K562 (cell line): ENCODE data around the gene PLXNB3. TPM values are rescaled to one million over a fixed set of nuclear protein-coding genes. Genes with fewer than 3 reads are reported as not detected.
"Not testable (repeated sequence)": the region's sequence is repeated elsewhere in the genome, so short reads cannot be mapped to it uniquely, and the experiment has no call there.

Source experiments
- ATAC-seq: fragments of 200-7000 bp; cut with Tn5 transposase; 3 replicates; pipeline ENCODE4 v1.9.1; 2020; ENCODE audit warnings: moderate library complexity
- BruUV-seq: library from RNA; stranded (reverse); fragments of 400-500 nt; replicated peaks from 2 replicates; lab custom pipeline; 2021; lab: Mats Ljungman, UMichigan
- CTCF ChIA-PET: fragments of 300-600 bp; formaldehyde crosslinking; extraction: SDS; loops from one replicate; lab custom pipeline; 2021; ENCODE audit warnings: low intra/inter-chr PET ratio; lab: Yijun Ruan, JAX
- POLR2A ChIA-PET: fragments of 300-600, 350-650 bp; sonication (Branson Sonifier 250); formaldehyde crosslinking; extraction: SDS; loops from one replicate; lab custom pipeline; 2021; ENCODE audit warnings: antibody characterized with exemption, inconsistent platforms; lab: Yijun Ruan, JAX
- DNase-seq, 4 experiments: peaks; one replicate each; pipeline versions ENCODE4 v3.0.0 to v3.0.0-alpha.2; 2011 to 2018; ENCODE audit warnings: low spot score in 3 of 4, mixed read lengths in 3 of 4; ENCODE audit errors: extremely low read depth in 1 of 4
- FAIRE-seq: peaks from 2 replicates; lab custom pipeline; 2011; peaks lifted over from hg19 to GRCh38; lab: Jason Lieb, UNC
- H2AFZ ChIP-seq: 2 replicates; pipeline ENCODE4 v1.6.0; 2011; ENCODE audit warnings: low read depth, low read length, control low read depth, inconsistent platforms
- H3K27ac ChIP-seq: fragments of 200-600 bp; 3 replicates; pipeline ENCODE4 v1.8.0; 2011; ENCODE audit warnings: low read depth, mild to moderate bottlenecking, control low read depth, inconsistent platforms, low read length, moderate library complexity, mixed read lengths; ENCODE audit errors: extremely low read depth
- H3K27me3 ChIP-seq, 2 experiments: fragments of 300-600 bp in 1 of 2; 2 replicates in 1 of 2; 3 replicates in 1 of 2; pipeline versions ENCODE4 v1.6.0 to v1.8.0; 2011; ENCODE audit warnings: inconsistent platforms in 2 of 2, low read length in 2 of 2, mild to moderate bottlenecking in 1 of 2, mixed read lengths in 1 of 2, moderate library complexity in 1 of 2; ENCODE audit not compliant: control insufficient read depth in 2 of 2, insufficient read depth in 2 of 2
- H3K36me3 ChIP-seq: fragments of 300-600 bp; 3 replicates; pipeline ENCODE4 v1.8.0; 2011; ENCODE audit warnings: mild to moderate bottlenecking, low read length, inconsistent platforms; ENCODE audit not compliant: control insufficient read depth, insufficient read depth
- H3K4me1 ChIP-seq, 2 experiments: fragments of 200-600 bp in 1 of 2; replicated peaks in 1 of 2; 2 replicates in 1 of 2; 3 replicates in 1 of 2; pipeline versions ENCODE4 v1.5.1 to v1.8.0; 2011; ENCODE audit warnings: inconsistent platforms in 2 of 2, low read length in 2 of 2, mild to moderate bottlenecking in 1 of 2, mixed read lengths in 1 of 2, moderate library complexity in 1 of 2; ENCODE audit not compliant: control insufficient read depth in 2 of 2, insufficient read depth in 2 of 2
- H3K4me2 ChIP-seq: 2 replicates; pipeline ENCODE4 v1.6.1; 2011; ENCODE audit warnings: low read length, control low read depth, inconsistent platforms, mixed read lengths; ENCODE audit not compliant: insufficient read depth
- H3K4me3 ChIP-seq: fragments of 200-600 bp; sonication (generic), shearing (Covaris generic); 2 replicates; pipeline ENCODE4 v1.5.1; 2016; ENCODE audit warnings: control low read depth, inconsistent platforms
- H3K79me2 ChIP-seq: fragments of 200-600 bp; 3 replicates; pipeline ENCODE4 v1.8.0; 2011; ENCODE audit warnings: low read length, inconsistent platforms; ENCODE audit not compliant: control insufficient read depth, insufficient read depth
- H3K9ac ChIP-seq, 2 experiments: 2 replicates each; pipeline versions ENCODE4 v1.6.0 to v1.6.1; 2011; ENCODE audit warnings: low read depth in 2 of 2, low read length in 2 of 2, control low read depth in 1 of 2, inconsistent platforms in 1 of 2, mild to moderate bottlenecking in 1 of 2, mixed read lengths in 1 of 2; ENCODE audit not compliant: insufficient read depth in 1 of 2
- H3K9me1 ChIP-seq: one replicate; pipeline ENCODE4 v1.6.0; 2011; ENCODE audit warnings: inconsistent platforms, mild to moderate bottlenecking, low read length, moderate library complexity; ENCODE audit not compliant: control insufficient read depth, insufficient read depth
- H3K9me3 ChIP-seq: replicated peaks from 2 replicates; pipeline ENCODE4 v1.5.1; 2011; ENCODE audit warnings: low read depth, low read length, inconsistent platforms; ENCODE audit not compliant: control insufficient read depth, insufficient read depth
- H4K20me1 ChIP-seq: replicated peaks from 2 replicates; pipeline ENCODE4 v1.6.1; 2011; ENCODE audit warnings: low read length, inconsistent platforms, mixed read lengths; ENCODE audit not compliant: control insufficient read depth, insufficient read depth
- BHLHE40 ChIP-seq: IDR thresholded peaks from 2 replicates; pipeline ENCODE4 v1.6.1; 2011; ENCODE audit warnings: low read length, improper control_type of control experiment
- EP400 ChIP-seq: fragments of 450-650 bp; IDR thresholded peaks from 2 replicates; pipeline ENCODE4 v1.6.1; 2017; ENCODE audit warnings: antibody characterized with exemption, mild to moderate bottlenecking, moderate library complexity
- HCFC1 ChIP-seq: IDR thresholded peaks from 2 replicates; pipeline ENCODE4 v1.6.1; 2012; ENCODE audit warnings: low read depth, low read length, improper control_type of control experiment
- HMGN3 ChIP-seq: IDR thresholded peaks from 2 replicates; pipeline ENCODE4 v1.6.1; 2011; ENCODE audit warnings: borderline replicate concordance, low read depth, mild to moderate bottlenecking, mixed read lengths, low read length; ENCODE audit not compliant: insufficient read length; ENCODE audit errors: extremely low read depth
- MAZ ChIP-seq, 2 experiments: fragments of 450-650 bp in 1 of 2; sonication (generic) in 1 of 2; formaldehyde crosslinking; IDR thresholded peaks in 1 of 2; conservative IDR thresholded peaks in 1 of 2; 2 replicates each; pipeline versions ENCODE4 v1.4.0 to v1.5.0; 2020; ENCODE audit warnings: mild to moderate bottlenecking in 1 of 2, missing genetic modification reagents in 1 of 2
- NR2C2 ChIP-seq, 2 experiments: fragments of 200-800 bp in 1 of 2; sonication (Bioruptor generic) in 1 of 2; sonication (generic) in 1 of 2; formaldehyde crosslinking in 1 of 2; IDR thresholded peaks; 2 replicates each; pipeline versions ENCODE4 v1.6.1 to v1.8.0; 2016 to 2022; ENCODE audit warnings: mild to moderate bottlenecking in 1 of 2, missing compliant biosample characterization in 1 of 2, missing genetic modification characterization in 1 of 2, missing genetic modification reagents in 1 of 2
- PHF8 ChIP-seq: fragments of 200-600 bp; sonication (generic); IDR thresholded peaks from 2 replicates; pipeline ENCODE4 v1.6.1; 2012; ENCODE audit warnings: mixed run types, mild to moderate bottlenecking, inconsistent platforms, low read length, moderate library complexity, borderline replicate concordance
- POLR2G ChIP-seq: fragments of 200-400 bp; formaldehyde crosslinking; IDR thresholded peaks from 2 replicates; pipeline ENCODE4 v1.6.1; 2017; ENCODE audit warnings: low read depth, mild to moderate bottlenecking, antibody characterized with exemption, low read length, moderate library complexity
- RBFOX2 ChIP-seq: fragments of 200-400 bp; formaldehyde crosslinking; IDR thresholded peaks from 2 replicates; pipeline ENCODE4 v1.6.1; 2017; ENCODE audit warnings: low read depth, mild to moderate bottlenecking, low read length, moderate library complexity
- RCOR1 ChIP-seq, 2 experiments: IDR thresholded peaks; 2 replicates each; pipeline ENCODE4 v1.6.1; 2012; ENCODE audit warnings: low read depth in 2 of 2, low read length in 2 of 2, borderline replicate concordance in 1 of 2, improper control_type of control experiment in 1 of 2
- whole genome bisulfite sequencing: fragments of 100-300 bp; shearing (Covaris generic); methylation state at CpG from one replicate; pipeline ENCODE4 v1.1.6; 2016; ENCODE audit warnings: low coverage, mixed read lengths; ENCODE audit not compliant: insufficient coverage; ENCODE audit errors: missing lambda C conversion rate; 5-methylcytosine and 5-hydroxymethylcytosine counted together
- in situ Hi-C: fragments of 300-500 bp; cut with MboI; formaldehyde crosslinking; loops from 4 replicates; pipeline ENCODE4 v1.15.0; 2018; ENCODE audit warnings: inconsistent platforms, mixed read lengths
- intact Hi-C: fragments of 100-400 bp; cut with micrococcal nuclease; formaldehyde crosslinking; loops from 2 replicates; pipeline ENCODE4 v1.14.2; 2022
- polyA plus RNA-seq, 8 experiments: library from polyadenylated mRNA; depleted of rRNA in 4 of 8; stranded (reverse) in 5 of 8; unstranded in 3 of 8; fragments of >200 nt; fragmentation: Nextera tagmentation in 2 of 8; fragmentation: Illumina TruSeq in 1 of 8; extraction: Ambion mirVana in 2 of 8; extraction: Trizol in 1 of 8; gene quantifications; 2 replicates each; pipeline versions ENCODE4 v1.2.1 to v1.2.3, GENCODE V29; 2011 to 2014; ENCODE audit warnings: inconsistent platforms in 1 of 8, missing spikeins in 1 of 8
- total RNA-seq, 7 experiments: library from RNA; depleted of rRNA in 6 of 7; stranded (reverse); fragments of >200 nt in 6 of 7; fragmentation: Illumina TruSeq in 2 of 7; extraction: Trizol in 2 of 7; gene quantifications; 2 replicates each; pipeline versions ENCODE4 v1.2.1 to v1.2.3, GENCODE V29; 2011 to 2021; ENCODE audit warnings: low replicate concordance in 1 of 7
- TF ChIP-seq, protein P1 (sequence below): fragments of 450-650 bp; IDR thresholded peaks from 2 replicates; pipeline ENCODE4 v1.6.1; 2016
- TF ChIP-seq, protein P2 (sequence below): sonication (generic); formaldehyde crosslinking; IDR thresholded peaks from 2 replicates; pipeline ENCODE4 v1.8.0; 2022; ENCODE audit warnings: missing genetic modification reagents, mild to moderate bottlenecking, moderate library complexity, borderline replicate concordance
- TF ChIP-seq, protein P3 (sequence below), 2 experiments: IDR thresholded peaks; 2 replicates each; pipeline ENCODE4 v1.6.1; 2011; ENCODE audit warnings: borderline replicate concordance in 1 of 2, control low read depth in 1 of 2, low read depth in 1 of 2, low read length in 1 of 2, mild to moderate bottlenecking in 1 of 2, mixed read lengths in 1 of 2, moderate library complexity in 1 of 2; ENCODE audit not compliant: insufficient read depth in 1 of 2, insufficient read length in 1 of 2, poor library complexity in 1 of 2, severe bottlenecking in 1 of 2; ENCODE audit errors: extremely low read depth in 1 of 2

Gene PLXNB3
- total and polyA plus RNA-seq, 9 of the 15 experiments (the other 6 are each of a cell fraction or from before 2014, with no cell fraction given), result 0.22 to 2.0 (median 1.4) TPM; not detected in 2

- TF ChIP-seq, protein P1, sequence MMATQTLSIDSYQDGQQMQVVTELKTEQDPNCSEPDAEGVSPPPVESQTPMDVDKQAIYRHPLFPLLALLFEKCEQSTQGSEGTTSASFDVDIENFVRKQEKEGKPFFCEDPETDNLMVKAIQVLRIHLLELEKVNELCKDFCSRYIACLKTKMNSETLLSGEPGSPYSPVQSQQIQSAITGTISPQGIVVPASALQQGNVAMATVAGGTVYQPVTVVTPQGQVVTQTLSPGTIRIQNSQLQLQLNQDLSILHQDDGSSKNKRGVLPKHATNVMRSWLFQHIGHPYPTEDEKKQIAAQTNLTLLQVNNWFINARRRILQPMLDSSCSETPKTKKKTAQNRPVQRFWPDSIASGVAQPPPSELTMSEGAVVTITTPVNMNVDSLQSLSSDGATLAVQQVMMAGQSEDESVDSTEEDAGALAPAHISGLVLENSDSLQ, result peak; percentile 76
Observed at GRCh38 chrX:153742796-153743467, 21.1 kb upstream of the PLXNB3 start (continued).

DNA sequence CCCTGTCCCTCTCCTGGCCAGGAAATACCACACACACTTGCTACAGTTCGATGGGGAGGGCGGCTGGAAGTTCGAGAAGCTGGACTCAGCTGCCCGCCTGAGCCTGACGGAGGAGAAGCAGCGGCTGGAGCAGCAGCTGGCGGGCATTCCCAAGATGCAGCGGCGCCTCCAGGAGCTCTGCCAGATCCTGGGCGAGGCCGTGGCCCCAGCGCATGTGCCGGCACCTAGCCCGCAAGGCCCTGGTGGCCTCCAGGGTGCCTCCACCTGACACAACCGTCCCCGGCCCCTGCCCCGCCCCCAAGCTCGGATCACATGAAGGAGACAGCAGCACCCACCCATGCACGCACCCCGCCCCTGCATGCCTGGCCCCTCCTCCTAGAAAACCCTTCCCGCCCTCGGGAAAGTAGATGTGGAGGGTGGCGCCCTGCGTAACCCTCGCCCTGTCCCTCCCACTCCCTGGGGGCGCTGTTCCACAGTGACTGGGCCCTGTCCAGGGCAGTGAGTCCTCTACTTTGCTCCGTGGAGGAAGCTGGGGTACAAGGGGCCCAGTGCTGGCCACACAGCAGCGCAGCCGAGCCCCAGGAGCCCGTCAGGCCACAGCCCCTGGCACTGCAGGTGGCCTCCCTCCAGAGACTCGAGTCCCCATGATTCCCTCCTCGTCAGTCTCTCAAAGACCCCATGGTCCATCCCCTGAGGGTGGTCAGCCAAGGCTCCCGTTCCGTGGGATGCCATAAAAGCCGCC, 20.4 kb upstream of the PLXNB3 start:
- H3K79me2 ChIP-seq; H3K9me3 ChIP-seq; in situ Hi-C loops; H3K27me3 ChIP-seq; H3K9me1 ChIP-seq; H3K36me3 ChIP-seq; BruUV-seq; CTCF ChIA-PET; H4K20me1 ChIP-seq; TF ChIP-seq NR2C2 (CRISPR knock-in tag; IDR thresholded peaks at IDR 0.05): not testable (repeated sequence)
- H3K4me1 ChIP-seq, result peaks cover 0 to 52% of the 10 kb centered on the region in 2 experiments; a peak in 3 of 5 replicates
- peak overlapping the region; percentile 79 for H3K27ac ChIP-seq
- POLR2A ChIA-PET, result interaction anchor here (0.7 kb wide), 2 partner anchors 179 to 680 kb away, joined by 3 to 5 read pairs; no protein-coding TSS in a partner anchor
- peak overlapping the region; percentile 81 for H3K4me2 ChIP-seq
- 1% methylated on average over 10 of the region's 35 CpGs for WGBS
- H2AFZ ChIP-seq, result peak overlapping the region; percentile 81
- FAIRE-seq (peak; percentile 83), DNase-seq (peak; percentile 76 to 95 (median 78)), ATAC-seq (peak; percentile 88)
- intact Hi-C loops, result loop anchor here (1.0 kb wide), 1 partner anchor 17 kb away; no protein-coding TSS in a partner anchor
- H3K4me3 ChIP-seq, result peak overlapping the region; percentile 42
- H3K9ac ChIP-seq, result peak overlapping the region; percentile 78 to 89
- TF ChIP-seq, protein P2, sequence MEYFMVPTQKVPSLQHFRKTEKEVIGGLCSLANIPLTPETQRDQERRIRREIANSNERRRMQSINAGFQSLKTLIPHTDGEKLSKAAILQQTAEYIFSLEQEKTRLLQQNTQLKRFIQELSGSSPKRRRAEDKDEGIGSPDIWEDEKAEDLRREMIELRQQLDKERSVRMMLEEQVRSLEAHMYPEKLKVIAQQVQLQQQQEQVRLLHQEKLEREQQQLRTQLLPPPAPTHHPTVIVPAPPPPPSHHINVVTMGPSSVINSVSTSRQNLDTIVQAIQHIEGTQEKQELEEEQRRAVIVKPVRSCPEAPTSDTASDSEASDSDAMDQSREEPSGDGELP (CRISPR knock-in tag), result peak; percentile 68; the same call in 1 of the 2 replicates
- TF ChIP-seq EP400 (peak; percentile 47; the same call in 1 of the 2 replicates), RCOR1 (IDR thresholded peaks at IDR 0.05; ENCODE audit: borderline replicate concordance in 1 of 2, low read depth in 2 of 2, low read length in 2 of 2) (peak in 1 of 2 experiments; percentile 20; a peak in 1 of 4 replicates), BHLHE40 (0 out of 2 replicates have a peak, but pooled peaks have one; percentile 26), PHF8 (peak; percentile 58; the same call in 1 of the 2 replicates), HCFC1 (peak; percentile 40; the same call in 1 of the 2 replicates), RBFOX2 (peak; percentile 87), NR2C2 (tag; IDR thresholded peaks at IDR 0.05) (peak; percentile 29), MAZ (CRISPR knock-in tag; conservative IDR thresholded peaks at IDR 0.05 in 1 of 2, IDR thresholded peaks at IDR 0.05 in 1 of 2) (peak; percentile 48 to 84; a peak in 2 of 4 replicates), HMGN3 (peak; percentile 51), POLR2G (peak; percentile 87)
- TF ChIP-seq, protein P3, sequence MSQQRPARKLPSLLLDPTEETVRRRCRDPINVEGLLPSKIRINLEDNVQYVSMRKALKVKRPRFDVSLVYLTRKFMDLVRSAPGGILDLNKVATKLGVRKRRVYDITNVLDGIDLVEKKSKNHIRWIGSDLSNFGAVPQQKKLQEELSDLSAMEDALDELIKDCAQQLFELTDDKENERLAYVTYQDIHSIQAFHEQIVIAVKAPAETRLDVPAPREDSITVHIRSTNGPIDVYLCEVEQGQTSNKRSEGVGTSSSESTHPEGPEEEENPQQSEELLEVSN (IDR thresholded peaks at IDR 0.05; ENCODE audit: borderline replicate concordance in 1 of 2, extremely low read depth in 1 of 2, insufficient read depth in 1 of 2, insufficient read length in 1 of 2, low read depth in 1 of 2, low read length in 1 of 2, poor library complexity in 1 of 2, severe bottlenecking in 1 of 2), result peak in 1 of 2 experiments; percentile 58
